Measurements from ENCODE around the gene TMEM253. TPM values are rescaled to one million over a fixed set of nuclear protein-coding genes. Genes with fewer than 3 reads are reported as not detected.

The TMEM253 gene
- total RNA-seq, 1 experiment from 2014 or later: 0.59 TPM

- TF ChIP-seq FOSL1 (IDR thresholded peaks at IDR 0.05; ENCODE audit: low read depth) (no peak), ZNF274 (IDR thresholded peaks at IDR 0.05; ENCODE audit: low read depth, low read length) (no peak), ELF1 (IDR thresholded peaks at IDR 0.05; ENCODE audit: borderline replicate concordance, low read depth) (no peak), CTCF (IDR thresholded peaks at IDR 0.05 in 2 of 3, conservative IDR thresholded peaks at IDR 0.05 in 1 of 3; ENCODE audit: borderline replicate concordance in 1 of 3, insufficient read depth in 1 of 3, low read depth in 2 of 3, low read length in 2 of 3) (no peak), SIN3A (IDR thresholded peaks at IDR 0.05; ENCODE audit: low read depth) (no peak), JUND (IDR thresholded peaks at IDR 0.05) (no peak), ZFX (IDR thresholded peaks at IDR 0.05) (no peak), POLR2AphosphoS5 (IDR thresholded peaks at IDR 0.05; ENCODE audit: low read depth, low read length) (no peak), POLR2A (IDR thresholded peaks at IDR 0.05; ENCODE audit: borderline replicate concordance, extremely low read depth, insufficient read depth, insufficient read length) (no peak), ATF3 (IDR thresholded peaks at IDR 0.05) (no peak)
- no peak for ATAC-seq
- no peak for DNase-seq (ENCODE audit: low read depth, low spot score)
- Histone ChIP-seq H2AFZ (ENCODE audit: low read depth, low read length, poor library complexity, severe bottlenecking) (no peak overlapping the region), H3K4me2 (ENCODE audit: low read length) (no peak overlapping the region), H4K20me1 (ENCODE audit: insufficient read depth) (no peaks in the 10 kb centered on the region), H3K36me3 (ENCODE audit: control insufficient read depth in 1 of 2, insufficient read depth in 2 of 2, low read length in 2 of 2) (no peaks in the 10 kb centered on the region), H3K9me2 (ENCODE audit: insufficient read depth) (no peaks in the 10 kb centered on the region), H3K27ac (ENCODE audit: low read depth, low read length) (no peak overlapping the region), H3K9ac (ENCODE audit: low read length) (no peak overlapping the region), H3K9me3 (ENCODE audit: control insufficient read depth in 1 of 2, insufficient read depth in 1 of 2, low read depth in 1 of 2, low read length in 2 of 2) (no peaks in the 10 kb centered on the region), H3K4me1 (ENCODE audit: control insufficient read depth in 1 of 2, insufficient read depth in 2 of 2, low read length in 2 of 2) (no peaks in the 10 kb centered on the region), H3K27me3 (ENCODE audit: insufficient read depth, low read length) (peaks cover 5% of the 10 kb centered on the region), H3K4me3 (replicated peaks in 1 of 2; ENCODE audit: low read depth in 1 of 2, low read length in 2 of 2) (no peak overlapping the region), H3K79me2 (ENCODE audit: insufficient read depth, low read length) (no peaks in the 10 kb centered on the region)
- RAD21 ChIA-PET (ENCODE audit: low non-redundant PET in 1 of 2, low total read pairs in 2 of 2, uncharacterized antibody in 2 of 2, unreplicated experiment in 2 of 2): no interaction called here
- POLR2A ChIA-PET: no interaction called here
- no TSS peak for BruUV-seq (replicated peaks)
- CTCF ChIA-PET: no interaction called here
- intact Hi-C loops (cut with micrococcal nuclease): no loop called here
Measured at GRCh38 chr14:21059842-21060613, 40.8 kb upstream of the TMEM253 start.
